Measurements from ENCODE around the gene SEPTIN2. TPM values are rescaled to one million over a fixed set of nuclear protein-coding genes. Genes with fewer than 3 reads are reported as not detected.
"Not testable (repeated sequence)": the region's sequence is repeated elsewhere in the genome, so short reads cannot be mapped to it uniquely, and the experiment has no call there.

SEPTIN2 gene
- total RNA-seq, 4 donors from 2014 or later: 175 to 281 (median 193) TPM

- Histone ChIP-seq H3K36me3 (peaks cover 0 to 17% (median 0%) of the 10 kb centered on the region in 3 donors), H3K27me3 (no peaks in the 10 kb centered on the region), H3K27ac (peak overlapping the region in 1 of 4 donors; percentile 20), H3K4me3 (no peak overlapping the region), H3K9me3 (no peaks in the 10 kb centered on the region), H3K4me1 (no peaks in the 10 kb centered on the region)
- DNase-seq: no peak
- TF ChIP-seq CTCF (IDR thresholded peaks at IDR 0.05) (no peak), POLR2A (IDR thresholded peaks at IDR 0.05) (no peak)
Measured at GRCh38 chr2:241379481-241380480, 64.1 kb downstream of the SEPTIN2 start.

GRCh38 chr2:241381872-241382271 is 66.1 kb downstream of the SEPTIN2 start:
- Histone ChIP-seq H3K4me3 (no peak overlapping the region), H3K4me1 (no peaks in the 10 kb centered on the region), H3K36me3 (peaks cover 0 to 17% (median 0%) of the 10 kb centered on the region in 3 donors), H3K9me3 (no peaks in the 10 kb centered on the region), H3K27ac (no peak overlapping the region), H3K27me3 (no peaks in the 10 kb centered on the region)
- no peak for TF ChIP-seq CTCF (IDR thresholded peaks at IDR 0.05)
- TF ChIP-seq POLR2A (IDR thresholded peaks at IDR 0.05): no peak
- no peak for DNase-seq

- H3K4me1 ChIP-seq, DNase-seq, H3K9me3 ChIP-seq, H3K27me3 ChIP-seq, H3K27ac ChIP-seq, H3K4me3 ChIP-seq: not testable (repeated sequence)
- peaks cover 0 to 17% (median 0%) of the 10 kb centered on the region in 3 donors for H3K36me3 ChIP-seq
Measured at GRCh38 chr2:241385450-241385849, 69.7 kb downstream of the SEPTIN2 start.

- Histone ChIP-seq H3K27ac (no peak overlapping the region), H3K4me3 (no peak overlapping the region), H3K4me1 (peaks cover 0 to 4% (median 0%) of the 10 kb centered on the region in 4 donors), H3K27me3 (no peaks in the 10 kb centered on the region), H3K9me3 (no peaks in the 10 kb centered on the region), H3K36me3 (peaks cover 0 to 15% (median 0%) of the 10 kb centered on the region in 3 donors)
- no peak for DNase-seq
- TF ChIP-seq CTCF (IDR thresholded peaks at IDR 0.05): no peak
Measured at GRCh38 chr2:241386519-241386918, 70.8 kb downstream of the SEPTIN2 start.

GRCh38 chr2:241389697-241390096 is 74.0 kb downstream of the SEPTIN2 start:
- TF ChIP-seq CTCF (IDR thresholded peaks at IDR 0.05): no peak
- TF ChIP-seq POLR2A (IDR thresholded peaks at IDR 0.05): no peak
- Histone ChIP-seq H3K27ac (no peak overlapping the region), H3K4me3 (no peak overlapping the region), H3K36me3 (no peaks in the 10 kb centered on the region), H3K4me1 (peaks cover 0 to 16% (median 0%) of the 10 kb centered on the region in 4 donors), H3K27me3 (no peaks in the 10 kb centered on the region), H3K9me3 (no peaks in the 10 kb centered on the region)
- no peak for DNase-seq
